Activated naive CD8-positive, alpha-beta T cell treated with anti-CD3 and anti-CD28 coated beads, Interleukin-2, amount 50 U/mL, for 16 hours (primary cell): Measurements from ENCODE around the gene NTN5.
"Not testable (repeated sequence)": the region's sequence is repeated elsewhere in the genome, so short reads cannot be mapped to it uniquely, and the experiment has no call there.

ENCODE experiments used
- DNase-seq: peaks from one replicate; pipeline ENCODE4 v3.0.0-alpha.2; 2020; ENCODE audit warnings: low read depth, low spot score

The NTN5 gene

GRCh38 chr19:48670699-48671445 lies 1.9 kb downstream of the NTN5 start:
- DNase-seq: no peak

GRCh38 chr19:48669903-48670668 lies 2.7 kb downstream of the NTN5 start:
- DNase-seq: no peak

- DNase-seq: no peak
Measured at GRCh38 chr19:48668761-48669160, 4.1 kb downstream of the NTN5 start.

GRCh38 chr19:48668332-48668731 lies 4.5 kb downstream of the NTN5 start:
- no peak for DNase-seq

GRCh38 chr19:48665786-48666185 lies 7.0 kb downstream of the NTN5 start:
- no peak for DNase-seq

- DNase-seq: no peak
Measured at GRCh38 chr19:48664476-48664875, 8.3 kb downstream of the NTN5 start.

- no peak for DNase-seq
Measured at GRCh38 chr19:48663667-48664066, 9.2 kb downstream of the NTN5 start.

GRCh38 chr19:48661711-48662090 lies 11.1 kb downstream of the NTN5 start:
- no peak for DNase-seq

- peak; percentile 68 for DNase-seq
Measured at GRCh38 chr19:48660852-48661710, 11.7 kb downstream of the NTN5 start.

- no peak for DNase-seq
Measured at GRCh38 chr19:48659768-48660167, 13.0 kb downstream of the NTN5 start.

- DNase-seq: no peak
Measured at GRCh38 chr19:48658483-48658882, 14.3 kb downstream of the NTN5 start.

- DNase-seq: not testable (repeated sequence)
Measured at GRCh38 chr19:48657828-48658227, 15.0 kb downstream of the NTN5 start.

GRCh38 chr19:48656840-48657474 lies 15.9 kb downstream of the NTN5 start:
- no peak for DNase-seq

- DNase-seq: no peak
Measured at GRCh38 chr19:48654299-48655059, 18.3 kb downstream of the NTN5 start.

GRCh38 chr19:48651683-48652048 lies 21.2 kb downstream of the NTN5 start:
- no peak for DNase-seq

GRCh38 chr19:48650974-48651682 lies 21.7 kb downstream of the NTN5 start:
- DNase-seq: no peak

- DNase-seq: no peak
Measured at GRCh38 chr19:48648134-48648533, 24.7 kb downstream of the NTN5 start.

GRCh38 chr19:48646722-48647216 lies 26.0 kb downstream of the NTN5 start:
- no peak for DNase-seq

- peak; percentile 77 for DNase-seq
Measured at GRCh38 chr19:48646001-48646721, 26.7 kb downstream of the NTN5 start, which contains the start of gene CA11. Gene CA11 (minus strand): TSS chr19:48646187. CDS start chr19:48645632, 555 bp downstream.
